Fibroblast of the aortic adventitia (primary cell): ENCODE results near the gene B3GNT5. TPM values are rescaled to one million over a fixed set of nuclear protein-coding genes. Genes with fewer than 3 reads are reported as not detected.
A peak's percentile ranks its signal among the peaks of the same experiment; 100 is the strongest.

Experiments used
- DNase-seq: peaks from one replicate; pipeline ENCODE4 v3.0.0-alpha.2; 2010; ENCODE audit warnings: low read depth
- H3K4me3 ChIP-seq: 2 replicates; pipeline ENCODE4 v1.5.1; 2011; ENCODE audit warnings: low read depth, mild to moderate bottlenecking, control low read depth, low read length, moderate library complexity
- CTCF ChIP-seq: IDR thresholded peaks from 2 replicates; pipeline ENCODE4 v1.5.1; 2011; ENCODE audit warnings: mild to moderate bottlenecking, low read length, control low read depth, inconsistent platforms; ENCODE audit not compliant: insufficient read depth
- total RNA-seq: library from RNA; depleted of rRNA; stranded (reverse); fragments of >200 nt; gene quantifications from 2 replicates; pipeline ENCODE4 v1.2.3, GENCODE V29; 2012; ENCODE audit warnings: low replicate concordance

The B3GNT5 gene
- total RNA-seq, 1 donor, result 4.7 TPM

GRCh38 chr3:183310936-183311335 lies 57.9 kb downstream of the B3GNT5 start:
- no peak overlapping the region for H3K4me3 ChIP-seq
- TF ChIP-seq CTCF, result no peak
- DNase-seq, result no peak

- no peak for DNase-seq
- H3K4me3 ChIP-seq, result no peak overlapping the region
- no peak for TF ChIP-seq CTCF
Measured at GRCh38 chr3:183312433-183312832, 59.4 kb downstream of the B3GNT5 start.

- TF ChIP-seq CTCF, result no peak
- DNase-seq, result no peak
Measured at GRCh38 chr3:183313351-183313750, 60.3 kb downstream of the B3GNT5 start.

GRCh38 chr3:183313764-183314163 lies 60.7 kb downstream of the B3GNT5 start:
- DNase-seq, result no peak
- no peak overlapping the region for H3K4me3 ChIP-seq
- TF ChIP-seq CTCF, result no peak

More at GRCh38 chr3:183313351-183313750, 60.3 kb downstream of the B3GNT5 start:
- H3K4me3 ChIP-seq, result no peak overlapping the region

- no peak for DNase-seq
- no peak for TF ChIP-seq CTCF
- H3K4me3 ChIP-seq, result no peak overlapping the region
Measured at GRCh38 chr3:183315739-183316138, 62.7 kb downstream of the B3GNT5 start.

GRCh38 chr3:183317271-183317670 lies 64.2 kb downstream of the B3GNT5 start:
- H3K4me3 ChIP-seq, result no peak overlapping the region
- no peak for DNase-seq
- no peak for TF ChIP-seq CTCF

GRCh38 chr3:183317886-183318865 lies 65.1 kb downstream of the B3GNT5 start:
- TF ChIP-seq CTCF, result no peak
- peak; percentile 42 for DNase-seq
- H3K4me3 ChIP-seq, result no peak overlapping the region
